Parathyroid adenoma (tissue), 2 donors: ENCODE data around the gene PPP3R1.

ENCODE experiments used
- H2AFZ ChIP-seq: fragments of 300-600 bp; sonication (generic); one replicate; pipeline ENCODE4 v1.7.0; 2017; ENCODE audit warnings: antibody characterized with exemption, mild to moderate bottlenecking
- H3K27ac ChIP-seq: fragments of 300-600 bp; sonication (generic); one replicate; pipeline ENCODE4 v1.7.0; 2017
- H3K27me3 ChIP-seq: fragments of 300-600 bp; sonication (generic); one replicate; pipeline ENCODE4 v1.7.0; 2017; ENCODE audit warnings: low read length; ENCODE audit not compliant: control insufficient read depth, insufficient read depth
- H3K36me3 ChIP-seq: fragments of 300-600 bp; sonication (generic); one replicate; pipeline ENCODE4 v1.7.0; 2017; ENCODE audit warnings: low read length; ENCODE audit not compliant: control insufficient read depth, insufficient read depth
- H3K4me1 ChIP-seq: fragments of 300-600 bp; sonication (generic); one replicate; pipeline ENCODE4 v1.7.0; 2017; ENCODE audit warnings: control low read depth
- H3K4me2 ChIP-seq: fragments of 300-600 bp; sonication (generic); one replicate; pipeline ENCODE4 v1.7.0; 2017; ENCODE audit warnings: low read length
- H3K4me3 ChIP-seq: fragments of 300-600 bp; sonication (generic); one replicate; pipeline ENCODE4 v1.7.0; 2017; ENCODE audit warnings: low read depth, low read length
- H3K79me2 ChIP-seq: fragments of 300-600 bp; sonication (generic); one replicate; pipeline ENCODE4 v1.7.0; 2017; ENCODE audit warnings: control low read depth
- H3K9ac ChIP-seq: fragments of 300-600 bp; sonication (generic); one replicate; pipeline ENCODE4 v1.7.0; 2017; ENCODE audit warnings: mild to moderate bottlenecking
- H3K9me3 ChIP-seq: fragments of 300-600 bp; sonication (generic); one replicate; pipeline ENCODE4 v1.7.0; 2017; ENCODE audit warnings: low read length; ENCODE audit not compliant: control insufficient read depth
- CTCF ChIP-seq: fragments of 300-600 bp; sonication (generic); IDR thresholded peaks from one replicate; pipeline ENCODE4 v1.7.0; 2017; ENCODE audit warnings: antibody characterized with exemption, mild to moderate bottlenecking
- donor health status: primary hyperparathyroidism.

The PPP3R1 gene

GRCh38 chr2:68272246-68272994, 20.1 kb upstream of the PPP3R1 start:
- H3K4me1 ChIP-seq = no peaks in the 10 kb centered on the region
- no peaks in the 10 kb centered on the region for H3K27me3 ChIP-seq
- H3K4me2 ChIP-seq = no peak overlapping the region
- H3K27ac ChIP-seq = no peak overlapping the region
- no peak overlapping the region for H2AFZ ChIP-seq
- H3K4me3 ChIP-seq = no peak overlapping the region
- no peaks in the 10 kb centered on the region for H3K79me2 ChIP-seq
- no peaks in the 10 kb centered on the region for H3K9me3 ChIP-seq
- H3K36me3 ChIP-seq = no peaks in the 10 kb centered on the region
- no peak for TF ChIP-seq CTCF
- no peak overlapping the region for H3K9ac ChIP-seq

GRCh38 chr2:68266655-68267054, 14.3 kb upstream of the PPP3R1 start:
- no peak overlapping the region for H3K9ac ChIP-seq
- H3K4me3 ChIP-seq = no peak overlapping the region
- H3K9me3 ChIP-seq = no peaks in the 10 kb centered on the region
- no peak overlapping the region for H3K27ac ChIP-seq
- no peaks in the 10 kb centered on the region for H3K27me3 ChIP-seq
- H3K4me2 ChIP-seq = no peak overlapping the region
- no peak for TF ChIP-seq CTCF
- H3K36me3 ChIP-seq = no peaks in the 10 kb centered on the region
- H3K4me1 ChIP-seq = no peaks in the 10 kb centered on the region
- no peaks in the 10 kb centered on the region for H3K79me2 ChIP-seq
- H2AFZ ChIP-seq = no peak overlapping the region

GRCh38 chr2:68263632-68264031, 11.3 kb upstream of the PPP3R1 start:
- H3K4me3 ChIP-seq = no peak overlapping the region
- H3K9ac ChIP-seq = no peak overlapping the region
- H3K36me3 ChIP-seq = no peaks in the 10 kb centered on the region
- no peaks in the 10 kb centered on the region for H3K79me2 ChIP-seq
- H2AFZ ChIP-seq = no peak overlapping the region
- no peaks in the 10 kb centered on the region for H3K9me3 ChIP-seq
- TF ChIP-seq CTCF = no peak
- no peak overlapping the region for H3K4me2 ChIP-seq
- no peaks in the 10 kb centered on the region for H3K4me1 ChIP-seq
- no peak overlapping the region for H3K27ac ChIP-seq
- H3K27me3 ChIP-seq = no peaks in the 10 kb centered on the region

- Histone ChIP-seq H3K79me2 (no peaks in the 10 kb centered on the region), H3K27me3 (no peaks in the 10 kb centered on the region), H3K4me3 (no peak overlapping the region), H3K36me3 (no peaks in the 10 kb centered on the region), H3K4me2 (no peak overlapping the region), H3K4me1 (peaks cover 2% of the 10 kb centered on the region), H3K27ac (no peak overlapping the region), H3K9ac (no peak overlapping the region), H2AFZ (no peak overlapping the region), H3K9me3 (no peaks in the 10 kb centered on the region)
- TF ChIP-seq CTCF = no peak
Observed at GRCh38 chr2:68258851-68259250, 6.5 kb upstream of the PPP3R1 start.

GRCh38 chr2:68256093-68256450, 3.7 kb upstream of the PPP3R1 start:
- Histone ChIP-seq H3K4me2 (no peak overlapping the region), H3K36me3 (no peaks in the 10 kb centered on the region), H3K79me2 (no peaks in the 10 kb centered on the region), H3K4me3 (no peak overlapping the region), H3K27ac (no peak overlapping the region), H3K4me1 (peaks cover 2% of the 10 kb centered on the region), H3K27me3 (no peaks in the 10 kb centered on the region), H2AFZ (no peak overlapping the region), H3K9me3 (no peaks in the 10 kb centered on the region), H3K9ac (no peak overlapping the region)
- TF ChIP-seq CTCF = no peak
